ENCODE data around the gene STK31.
"Not testable (repeated sequence)": the region's sequence is repeated elsewhere in the genome, so short reads cannot be mapped to it uniquely, and the experiment has no call there.

DNA sequence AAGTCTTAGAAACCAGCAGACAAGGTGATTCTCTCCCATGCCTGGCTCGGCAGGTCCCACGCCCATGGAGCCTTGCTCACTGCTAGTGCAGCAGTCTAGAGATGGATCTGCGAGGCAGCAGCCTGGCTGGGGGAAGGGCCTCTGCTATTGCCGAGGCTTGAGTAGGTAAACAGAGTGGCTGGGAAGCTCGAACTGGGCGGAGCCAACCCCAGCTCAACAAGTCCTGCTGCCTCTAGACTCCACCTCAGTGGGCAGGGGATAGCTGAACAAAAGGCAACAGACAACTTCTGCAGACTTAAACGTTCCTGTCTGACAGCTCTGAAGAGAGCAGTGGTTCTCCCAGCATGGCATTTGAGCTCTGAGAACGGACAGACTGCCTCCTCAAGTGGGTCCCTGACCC is 134.8 kb downstream of the STK31 start:
- not testable (repeated sequence) for TF ChIP-seq TAF1 (conservative IDR thresholded peaks at IDR 0.05); ATF3 (IDR thresholded peaks at IDR 0.05); CTCF (IDR thresholded peaks at IDR 0.05; ENCODE audit: low read depth, low read length, missing input control); YY1 (IDR thresholded peaks at IDR 0.05); GABPA (IDR thresholded peaks at IDR 0.05 in 1 of 2, conservative IDR thresholded peaks at IDR 0.05 in 1 of 2); FOXA1 (IDR thresholded peaks at IDR 0.05)
